Endothelial cell of umbilical vein (primary cell): ENCODE data around the gene CCN2.

Experiments used
- CTCF ChIP-seq, 2 donors: IDR thresholded peaks; 1 replicate in 1 of 2; 2 replicates in 1 of 2; pipeline ENCODE4 v1.5.1; 2011; ENCODE audit warnings: low read length in 2 of 2, mild to moderate bottlenecking in 2 of 2, moderate library complexity in 2 of 2, control low read depth in 1 of 2, inconsistent platforms in 1 of 2, low read depth in 1 of 2; ENCODE audit not compliant: insufficient read depth in 1 of 2; ENCODE audit errors: extremely low read depth in 1 of 2
- EZH2 ChIP-seq: IDR thresholded peaks from 2 replicates; pipeline ENCODE4 v1.6.1; 2012; ENCODE audit warnings: borderline replicate concordance, low read depth, mild to moderate bottlenecking, moderate library complexity, low read length, inconsistent platforms; ENCODE audit not compliant: severe bottlenecking
- GATA2 ChIP-seq: IDR thresholded peaks from 2 replicates; pipeline ENCODE4 v1.7.0; 2011; ENCODE audit warnings: low read depth, mild to moderate bottlenecking, moderate library complexity, mixed read lengths, low read length; ENCODE audit not compliant: insufficient read length, insufficient read depth
- POLR2A ChIP-seq: IDR thresholded peaks from 2 replicates; pipeline ENCODE4 v1.6.1; 2012; ENCODE audit warnings: low read depth, mild to moderate bottlenecking, control low read depth, low read length
- POLR2AphosphoS5 ChIP-seq: IDR thresholded peaks from 2 replicates; pipeline ENCODE4 v1.6.1; 2012; ENCODE audit warnings: low read depth, mild to moderate bottlenecking, control low read depth, low read length, moderate library complexity; ENCODE audit not compliant: insufficient read depth

DNA sequence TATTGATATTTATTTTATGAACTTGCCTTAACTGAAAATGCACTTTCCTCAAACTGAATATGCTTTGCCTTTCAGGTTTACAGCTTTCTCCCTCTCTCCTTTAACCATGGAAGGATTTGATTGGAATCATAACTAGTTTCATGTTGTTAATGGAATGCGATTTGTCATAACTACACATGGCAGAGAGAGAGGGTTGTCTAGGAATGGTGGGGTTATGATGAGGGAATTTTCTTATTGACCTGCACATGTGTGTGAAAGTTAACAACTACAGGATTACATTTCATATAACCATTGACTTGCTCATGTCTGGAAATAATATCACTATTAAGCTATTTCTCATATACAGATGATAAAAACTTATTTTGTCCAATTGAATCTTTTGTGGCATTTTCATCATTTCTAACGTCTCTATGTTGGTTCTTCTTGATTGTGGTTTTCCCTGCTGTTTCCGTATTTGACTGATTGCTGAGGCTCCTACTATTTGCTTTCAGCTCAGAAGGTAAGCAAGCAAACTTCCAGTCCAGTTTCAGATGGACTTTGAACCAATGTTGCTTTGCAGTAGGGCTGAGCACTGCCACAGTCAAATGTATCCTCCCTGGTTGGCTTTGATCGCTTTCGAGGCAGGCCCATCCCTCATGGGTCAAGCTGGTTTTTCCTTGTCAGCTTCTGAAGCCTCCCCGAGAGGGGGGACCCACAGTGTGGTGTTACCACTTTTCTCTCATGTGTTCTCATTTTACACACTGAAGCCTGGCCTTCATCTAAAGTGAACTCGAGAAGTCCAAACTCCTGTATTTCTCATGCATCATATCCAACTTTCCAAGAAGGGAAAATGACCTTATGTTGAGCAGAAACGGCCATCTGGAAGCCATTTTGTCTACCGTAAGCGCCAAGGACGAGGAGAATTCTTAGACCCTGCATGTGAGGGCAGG, 7.6 kb upstream of the CCN2 start:
- TF ChIP-seq POLR2A (no peak), CTCF (IDR thresholded peaks at IDR 0.05; ENCODE audit: extremely low read depth in 1 of 2, insufficient read depth in 1 of 2, low read depth in 1 of 2, low read length in 2 of 2) (no peak), EZH2 (no peak), POLR2AphosphoS5 (no peak), GATA2 (no peak)
